BLaER1 (cell line): ENCODE data around the gene MRPL14.

Experiments used
- H3K27ac ChIP-seq: shearing (Covaris generic); formaldehyde crosslinking; 2 replicates; pipeline ENCODE4 v1.8.1; 2022
- H3K27me3 ChIP-seq: shearing (Covaris generic); formaldehyde crosslinking; 2 replicates; pipeline ENCODE4 v1.8.1; 2022
- H3K36me3 ChIP-seq: shearing (Covaris generic); formaldehyde crosslinking; 2 replicates; pipeline ENCODE4 v1.8.1; 2022
- H3K4me1 ChIP-seq: shearing (Covaris generic); formaldehyde crosslinking; 2 replicates; pipeline ENCODE4 v1.8.1; 2022
- H3K4me2 ChIP-seq: shearing (Covaris generic); formaldehyde crosslinking; 2 replicates; pipeline ENCODE4 v1.8.1; 2022
- H3K4me3 ChIP-seq: shearing (Covaris generic); formaldehyde crosslinking; 2 replicates; pipeline ENCODE4 v1.8.1; 2022
- H3K9ac ChIP-seq: shearing (Covaris generic); formaldehyde crosslinking; 2 replicates; pipeline ENCODE4 v1.8.1; 2022
- H3K9me3 ChIP-seq: shearing (Covaris generic); formaldehyde crosslinking; 2 replicates; pipeline ENCODE4 v1.8.1; 2022
- H4K20me1 ChIP-seq: shearing (Covaris generic); formaldehyde crosslinking; 2 replicates; pipeline ENCODE4 v1.8.1; 2022
- Cebpa-rat ChIP-seq: shearing (Covaris generic); IDR thresholded peaks from 2 replicates; pipeline ENCODE4 v1.8.1; 2022

MRPL14 gene

DNA sequence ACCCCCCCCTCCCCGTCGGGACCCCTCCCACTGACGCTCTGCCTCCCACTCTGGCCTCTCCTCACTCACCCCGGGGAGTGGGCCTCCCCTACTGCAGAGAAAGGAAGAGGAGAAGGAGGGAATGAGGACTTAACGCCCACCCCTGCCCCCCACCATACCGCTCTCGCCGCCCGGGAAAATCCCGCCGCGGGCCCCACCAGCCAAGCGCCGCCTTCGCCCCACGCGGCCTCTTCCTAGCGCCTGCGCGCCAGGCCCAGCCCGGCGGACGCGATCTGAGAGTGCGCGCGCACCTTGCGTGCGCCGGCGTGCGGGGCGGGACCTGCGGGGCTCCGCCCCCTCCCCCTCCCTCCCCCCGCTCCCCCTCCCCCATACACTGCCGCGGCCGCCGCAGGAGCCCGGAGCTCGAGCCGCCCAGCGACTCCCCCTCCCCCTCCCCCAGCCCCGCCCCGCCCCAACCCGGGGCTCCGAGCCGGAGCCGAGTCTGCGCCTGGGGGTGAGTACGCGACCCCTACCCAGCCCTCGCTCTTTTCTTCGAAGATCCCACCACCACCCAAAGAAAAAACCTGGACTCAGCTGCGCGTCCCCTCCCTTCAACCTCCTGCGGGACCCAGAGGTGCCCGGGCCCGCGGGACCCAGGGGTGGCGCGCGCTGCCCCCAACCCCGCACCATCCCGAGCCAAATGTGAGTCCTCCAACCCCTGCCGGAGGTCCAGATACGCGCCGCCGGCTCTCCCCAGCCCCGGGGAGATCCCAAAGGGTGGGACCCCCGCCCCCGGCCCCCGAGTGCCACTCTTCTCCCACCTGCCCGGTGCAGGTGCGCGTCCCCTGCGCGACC lies at the start of gene MRPL14, which contains the start of gene TMEM63B:
TSS of gene MRPL14 (minus strand) at position 267 of the 834 bp plus-strand sequence. CDS start 10,841 bp downstream, outside the sequence.
TSS of gene TMEM63B (plus strand) at position 369 of the 834 bp plus-strand sequence. CDS start 7,031 bp downstream, outside the sequence.
- 0 out of 2 replicates have a peak, but pooled peaks cover 7% of the 10 kb centered on the region for H3K36me3 ChIP-seq
- H3K27ac ChIP-seq, result peak within 1 kb of the TSS; percentile 86
- peaks cover 71% of the 10 kb centered on the region for H4K20me1 ChIP-seq
- H3K4me3 ChIP-seq, result peak within 1 kb of the TSS; percentile 91
- TF ChIP-seq Cebpa-rat, result no peak
- no peaks in the 10 kb centered on the region for H3K27me3 ChIP-seq
- peaks cover 80% of the 10 kb centered on the region for H3K4me1 ChIP-seq
- H3K4me2 ChIP-seq, result peak within 1 kb of the TSS; percentile 96
- H3K9ac ChIP-seq, result peak within 1 kb of the TSS; percentile 93
- H3K9me3 ChIP-seq, result no peaks in the 10 kb centered on the region

DNA sequence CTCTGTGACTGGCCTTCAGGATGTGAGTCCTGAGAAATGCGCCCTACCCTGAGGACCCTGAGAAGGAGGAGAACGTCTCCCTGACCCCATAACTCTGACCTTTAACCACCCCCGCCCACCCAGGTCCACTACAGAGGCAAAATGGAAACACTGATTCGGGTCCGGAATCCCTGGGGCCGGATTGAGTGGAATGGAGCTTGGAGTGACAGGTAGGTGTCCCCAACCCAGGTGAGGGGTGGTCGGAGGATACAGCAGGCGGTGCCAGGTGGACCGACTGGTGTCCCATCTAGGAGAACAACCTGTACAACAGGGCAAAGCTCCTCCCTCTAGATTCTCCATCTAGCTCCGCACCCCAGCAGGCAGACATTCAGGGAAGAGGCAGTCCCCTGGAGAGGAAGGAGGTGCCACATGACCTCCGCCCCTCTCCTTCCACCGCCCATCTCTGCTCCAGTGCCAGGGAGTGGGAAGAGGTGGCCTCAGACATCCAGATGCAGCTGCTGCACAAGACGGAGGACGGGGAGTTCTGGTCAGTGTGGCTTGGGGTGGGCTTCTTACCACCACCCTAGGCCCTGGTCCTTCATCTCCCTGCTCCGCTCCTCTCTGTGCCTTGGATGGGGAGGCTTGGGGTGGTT lies 49.0 kb upstream of the MRPL14 start:
- no peak for TF ChIP-seq Cebpa-rat
- peaks cover 55% of the 10 kb centered on the region for H3K4me1 ChIP-seq
- H3K4me3 ChIP-seq, result peak overlapping the region; percentile 59
- no peaks in the 10 kb centered on the region for H3K9me3 ChIP-seq
- no peaks in the 10 kb centered on the region for H3K36me3 ChIP-seq
- H3K4me2 ChIP-seq, result peak overlapping the region; percentile 89
- peak overlapping the region; percentile 4; the same call in 1 of the 2 replicates for H3K9ac ChIP-seq
- no peak overlapping the region; the same call in 1 of the 2 replicates for H3K27ac ChIP-seq
- H4K20me1 ChIP-seq, result no peaks in the 10 kb centered on the region; the same call in 1 of the 2 replicates
- no peaks in the 10 kb centered on the region for H3K27me3 ChIP-seq

- Histone ChIP-seq H3K9ac (no peak overlapping the region), H3K4me2 (peak overlapping the region; percentile 45), H3K27ac (no peak overlapping the region), H3K4me3 (no peak overlapping the region), H3K36me3 (no peaks in the 10 kb centered on the region), H4K20me1 (no peaks in the 10 kb centered on the region; the same call in 1 of the 2 replicates), H3K27me3 (no peaks in the 10 kb centered on the region), H3K9me3 (no peaks in the 10 kb centered on the region), H3K4me1 (peaks cover 52% of the 10 kb centered on the region)
- TF ChIP-seq Cebpa-rat, result no peak
Observed at GRCh38 chr6:44172731-44173500, 45.7 kb upstream of the MRPL14 start.

DNA sequence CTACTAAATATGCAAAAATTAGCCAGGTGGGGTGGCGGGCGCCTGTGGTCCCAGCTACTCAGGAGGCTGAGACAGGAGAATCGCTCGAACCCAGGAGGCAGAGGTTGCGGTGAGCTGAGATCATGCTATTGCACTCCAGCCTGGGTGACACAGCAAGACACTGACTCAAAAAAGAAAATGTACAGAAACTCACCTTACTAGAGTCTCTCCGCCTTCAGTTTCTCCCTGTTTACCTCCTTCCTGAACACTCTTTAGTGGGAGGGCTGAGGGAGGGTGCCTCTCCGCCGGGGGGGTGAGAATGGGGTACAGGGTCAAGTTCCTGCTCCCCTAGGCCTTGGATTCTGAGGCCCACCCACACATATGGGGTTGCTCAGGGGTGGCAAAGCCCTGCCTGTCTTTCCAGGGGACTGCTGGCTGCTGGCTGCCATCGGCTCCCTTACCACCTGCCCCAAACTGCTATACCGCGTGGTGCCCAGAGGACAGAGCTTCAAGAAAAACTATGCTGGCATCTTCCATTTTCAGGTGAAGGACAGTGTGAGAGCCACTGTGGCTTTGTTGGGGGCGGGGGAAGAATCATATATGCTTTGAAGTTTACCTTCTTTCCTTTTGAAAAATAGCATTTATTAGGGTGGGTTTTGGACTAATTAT lies 44.8 kb upstream of the MRPL14 start:
- no peak overlapping the region for H3K9ac ChIP-seq
- no peak overlapping the region for H3K4me2 ChIP-seq

DNA sequence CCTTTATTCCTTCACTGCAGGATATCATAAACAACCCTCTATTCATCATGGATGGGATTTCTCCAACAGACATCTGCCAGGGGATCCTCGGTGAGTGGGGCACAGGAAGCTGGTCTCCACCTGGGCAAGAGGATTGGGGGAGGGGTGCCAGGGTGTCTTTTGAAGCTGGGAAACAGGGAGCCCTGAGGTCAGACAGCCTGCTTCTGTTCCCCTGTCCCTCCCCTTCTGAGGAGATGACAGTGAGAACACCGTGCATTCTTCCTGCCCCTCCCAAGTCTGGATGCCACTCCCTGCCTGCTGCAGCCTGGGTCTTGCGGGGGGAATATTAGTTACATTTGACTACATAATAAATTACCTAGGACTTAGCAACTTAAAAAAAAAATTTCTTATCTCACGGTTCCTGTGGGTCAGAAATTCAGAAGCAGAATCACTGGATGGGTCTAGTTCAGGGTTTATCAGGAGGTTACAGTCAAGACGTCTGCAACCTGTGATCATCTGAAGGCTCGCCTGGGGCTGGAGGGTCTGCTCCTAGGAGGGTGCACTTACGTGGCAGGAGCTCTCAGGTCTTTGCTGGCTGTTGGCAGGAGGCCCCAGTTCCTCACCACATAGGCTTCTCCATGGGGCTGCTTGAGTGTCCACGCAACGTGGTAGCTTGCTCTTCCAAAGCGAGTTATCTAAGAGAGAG lies 42.8 kb upstream of the MRPL14 start:
- no peak for TF ChIP-seq Cebpa-rat
- Histone ChIP-seq H3K27me3 (no peaks in the 10 kb centered on the region), H3K9me3 (no peaks in the 10 kb centered on the region), H3K36me3 (no peaks in the 10 kb centered on the region), H3K4me3 (no peak overlapping the region), H4K20me1 (no peaks in the 10 kb centered on the region), H3K9ac (no peak overlapping the region), H3K4me1 (peaks cover 52% of the 10 kb centered on the region), H3K27ac (no peak overlapping the region), H3K4me2 (no peak overlapping the region)

More for the DNA sequence above, 44.8 kb upstream of the MRPL14 start:
- no peaks in the 10 kb centered on the region for H3K27me3 ChIP-seq
- H3K36me3 ChIP-seq, result no peaks in the 10 kb centered on the region
- no peak for TF ChIP-seq Cebpa-rat
- no peaks in the 10 kb centered on the region for H3K9me3 ChIP-seq
- peaks cover 52% of the 10 kb centered on the region for H3K4me1 ChIP-seq
- H3K4me3 ChIP-seq, result no peak overlapping the region
- H4K20me1 ChIP-seq, result no peaks in the 10 kb centered on the region; the same call in 1 of the 2 replicates
- no peak overlapping the region for H3K27ac ChIP-seq

- H3K9ac ChIP-seq, result no peak overlapping the region
Observed at GRCh38 chr6:44169154-44169553, 41.9 kb upstream of the MRPL14 start.

GRCh38 chr6:44167567-44167966 lies 40.3 kb upstream of the MRPL14 start:
- Histone ChIP-seq H3K9ac (no peak overlapping the region), H3K27ac (no peak overlapping the region), H3K4me1 (peaks cover 59% of the 10 kb centered on the region), H3K9me3 (no peaks in the 10 kb centered on the region), H3K36me3 (no peaks in the 10 kb centered on the region), H3K4me2 (peak overlapping the region; percentile 84; the same call in 1 of the 2 replicates), H3K27me3 (no peaks in the 10 kb centered on the region), H3K4me3 (no peak overlapping the region), H4K20me1 (no peaks in the 10 kb centered on the region)
- no peak for TF ChIP-seq Cebpa-rat

More at GRCh38 chr6:44169154-44169553, 41.9 kb upstream of the MRPL14 start:
- peaks cover 52% of the 10 kb centered on the region for H3K4me1 ChIP-seq
- no peaks in the 10 kb centered on the region for H4K20me1 ChIP-seq
- H3K4me2 ChIP-seq, result no peak overlapping the region
- TF ChIP-seq Cebpa-rat, result no peak
- no peaks in the 10 kb centered on the region for H3K27me3 ChIP-seq
- no peak overlapping the region for H3K27ac ChIP-seq
- H3K4me3 ChIP-seq, result no peak overlapping the region
- no peaks in the 10 kb centered on the region for H3K36me3 ChIP-seq
- no peaks in the 10 kb centered on the region for H3K9me3 ChIP-seq

DNA sequence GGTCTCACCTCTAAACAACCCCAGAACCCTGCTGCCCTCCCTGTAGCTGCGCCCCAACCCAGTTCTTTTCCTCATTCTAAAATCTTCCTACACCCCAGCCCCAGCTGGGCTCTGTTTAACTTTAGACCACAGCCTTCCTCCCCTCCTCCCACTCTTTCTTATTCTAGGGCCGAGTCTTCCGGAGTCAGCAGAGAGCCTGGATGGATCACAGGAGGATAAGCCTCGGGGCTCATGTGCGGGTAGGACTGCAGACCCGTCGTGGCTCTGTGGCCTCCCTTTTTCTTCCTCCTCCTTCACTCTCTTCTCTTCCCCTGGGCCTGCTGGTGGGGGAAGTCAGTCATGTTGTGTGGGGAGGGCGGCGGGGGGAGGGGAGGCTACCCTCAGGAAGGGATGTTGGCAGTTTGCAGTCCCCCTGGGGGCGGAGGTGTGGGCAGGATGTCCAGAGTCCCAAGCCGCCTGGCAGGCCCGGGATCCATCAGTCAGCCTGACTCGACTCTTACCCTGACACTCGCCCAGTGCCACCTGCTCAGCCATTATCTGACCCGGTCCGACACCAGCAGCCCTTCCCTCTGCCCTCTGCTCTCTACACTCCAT lies 39.4 kb upstream of the MRPL14 start:
- H4K20me1 ChIP-seq, result no peaks in the 10 kb centered on the region
- H3K4me2 ChIP-seq, result peak overlapping the region; percentile 84
- H3K9ac ChIP-seq, result peak overlapping the region; percentile 66
- H3K27me3 ChIP-seq, result no peaks in the 10 kb centered on the region
- peaks cover 62% of the 10 kb centered on the region for H3K4me1 ChIP-seq
- H3K36me3 ChIP-seq, result no peaks in the 10 kb centered on the region
- no peaks in the 10 kb centered on the region for H3K9me3 ChIP-seq
- H3K27ac ChIP-seq, result peak overlapping the region; percentile 85
- peak overlapping the region; percentile 32; the same call in 1 of the 2 replicates for H3K4me3 ChIP-seq
- TF ChIP-seq Cebpa-rat, result no peak
